DMS79 (cell line): ENCODE measurements around the gene ADIPOR2.
"Not testable (repeated sequence)": the region's sequence is repeated elsewhere in the genome, so short reads cannot be mapped to it uniquely, and the experiment has no call there.

Source experiments
- DNase-seq: peaks from one replicate; lab custom pipeline; 2025; lab: John Stamatoyannopoulos, UW

ADIPOR2 gene

GRCh38 chr12:1705774-1706631, 15.1 kb downstream of the ADIPOR2 start:
- DNase-seq: no peak

GRCh38 chr12:1706632-1706980, 15.7 kb downstream of the ADIPOR2 start:
- DNase-seq: no peak

GRCh38 chr12:1707051-1707450, 16.2 kb downstream of the ADIPOR2 start:
- DNase-seq: no peak

GRCh38 chr12:1709968-1710367, 19.1 kb downstream of the ADIPOR2 start:
- not testable (repeated sequence) for DNase-seq

GRCh38 chr12:1710870-1711269, 20.0 kb downstream of the ADIPOR2 start:
- not testable (repeated sequence) for DNase-seq

GRCh38 chr12:1711536-1712211, 20.8 kb downstream of the ADIPOR2 start:
- DNase-seq: peak; percentile 90

- not testable (repeated sequence) for DNase-seq
Measured at GRCh38 chr12:1712305-1712704, 21.4 kb downstream of the ADIPOR2 start.

- DNase-seq: peak; percentile 44
Measured at GRCh38 chr12:1712852-1713251, 22.0 kb downstream of the ADIPOR2 start.

- DNase-seq: not testable (repeated sequence)
Measured at GRCh38 chr12:1713783-1714348, 23.0 kb downstream of the ADIPOR2 start.

- DNase-seq: not testable (repeated sequence)
Measured at GRCh38 chr12:1715459-1715858, 24.6 kb downstream of the ADIPOR2 start.

GRCh38 chr12:1716215-1716862, 25.5 kb downstream of the ADIPOR2 start:
- DNase-seq: no peak

GRCh38 chr12:1716911-1717310, 26.0 kb downstream of the ADIPOR2 start:
- DNase-seq: no peak

- DNase-seq: no peak
Measured at GRCh38 chr12:1719139-1719538, 28.3 kb downstream of the ADIPOR2 start.

GRCh38 chr12:1720494-1720893, 29.6 kb downstream of the ADIPOR2 start:
- DNase-seq: no peak

GRCh38 chr12:1723721-1724120, 32.9 kb downstream of the ADIPOR2 start:
- no peak for DNase-seq

- no peak for DNase-seq
Measured at GRCh38 chr12:1724250-1724649, 33.4 kb downstream of the ADIPOR2 start.

- DNase-seq: no peak
Measured at GRCh38 chr12:1726753-1727152, 35.9 kb downstream of the ADIPOR2 start.

- DNase-seq: no peak
Measured at GRCh38 chr12:1728824-1729223, 38.0 kb downstream of the ADIPOR2 start.

GRCh38 chr12:1731019-1731687, 40.3 kb downstream of the ADIPOR2 start:
- no peak for DNase-seq

GRCh38 chr12:1731688-1732078, 40.8 kb downstream of the ADIPOR2 start:
- DNase-seq: not testable (repeated sequence)

- no peak for DNase-seq
Measured at GRCh38 chr12:1732914-1733313, 42.0 kb downstream of the ADIPOR2 start.

GRCh38 chr12:1733712-1734111, 42.8 kb downstream of the ADIPOR2 start:
- not testable (repeated sequence) for DNase-seq
